GM21423 (cell line): ENCODE measurements around the gene LIX1L.
A peak's percentile ranks its signal among the peaks of the same experiment; 100 is the strongest.

Source experiments
- ATAC-seq: cut with Tn5 transposase; IDR thresholded peaks from one replicate; pipeline ENCODE4 v1.9.1; 2021; ENCODE audit warnings: mild to moderate bottlenecking, moderate library complexity; ENCODE audit not compliant: unreplicated experiment

LIX1L gene

DNA sequence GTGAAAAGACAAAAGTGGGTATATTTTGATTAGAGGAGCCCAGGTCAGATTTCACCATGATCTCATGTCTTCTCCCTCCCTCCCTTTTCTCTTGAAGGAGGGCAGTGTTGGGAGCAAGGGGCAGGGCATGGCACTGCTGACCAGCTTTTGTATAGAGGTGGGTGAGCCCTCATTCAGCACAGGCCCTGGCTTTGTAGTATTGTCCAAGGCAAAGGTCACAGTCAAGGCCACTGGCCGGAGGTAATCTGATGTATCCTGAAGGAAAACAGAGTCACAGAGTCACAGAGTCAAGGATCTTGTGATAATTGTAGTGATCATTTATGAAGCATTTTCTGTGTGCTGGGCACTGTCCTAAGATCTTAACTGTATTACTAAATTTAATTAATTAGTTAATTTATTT, 59.8 kb downstream of the LIX1L start:
- no peak for ATAC-seq

DNA sequence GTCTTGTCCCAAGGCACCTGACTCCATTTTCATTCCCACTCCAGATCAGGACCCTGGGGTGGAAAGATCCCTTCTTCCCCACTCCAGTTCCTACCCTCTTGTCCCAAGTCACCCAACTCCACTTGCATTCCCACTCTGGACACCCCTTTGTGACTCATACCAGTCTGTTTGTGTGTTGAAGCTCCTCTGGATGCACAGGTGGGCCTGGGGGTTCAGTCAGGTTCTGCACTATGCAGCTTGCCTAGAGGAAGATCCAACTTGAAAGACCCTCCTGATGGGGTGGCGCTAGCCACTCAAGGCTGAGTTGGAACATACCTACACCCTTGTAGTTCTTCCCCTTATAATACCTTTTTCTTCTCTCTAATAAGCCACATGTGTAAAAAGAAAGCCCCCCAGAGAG, 62.3 kb downstream of the LIX1L start:
- no peak for ATAC-seq

DNA sequence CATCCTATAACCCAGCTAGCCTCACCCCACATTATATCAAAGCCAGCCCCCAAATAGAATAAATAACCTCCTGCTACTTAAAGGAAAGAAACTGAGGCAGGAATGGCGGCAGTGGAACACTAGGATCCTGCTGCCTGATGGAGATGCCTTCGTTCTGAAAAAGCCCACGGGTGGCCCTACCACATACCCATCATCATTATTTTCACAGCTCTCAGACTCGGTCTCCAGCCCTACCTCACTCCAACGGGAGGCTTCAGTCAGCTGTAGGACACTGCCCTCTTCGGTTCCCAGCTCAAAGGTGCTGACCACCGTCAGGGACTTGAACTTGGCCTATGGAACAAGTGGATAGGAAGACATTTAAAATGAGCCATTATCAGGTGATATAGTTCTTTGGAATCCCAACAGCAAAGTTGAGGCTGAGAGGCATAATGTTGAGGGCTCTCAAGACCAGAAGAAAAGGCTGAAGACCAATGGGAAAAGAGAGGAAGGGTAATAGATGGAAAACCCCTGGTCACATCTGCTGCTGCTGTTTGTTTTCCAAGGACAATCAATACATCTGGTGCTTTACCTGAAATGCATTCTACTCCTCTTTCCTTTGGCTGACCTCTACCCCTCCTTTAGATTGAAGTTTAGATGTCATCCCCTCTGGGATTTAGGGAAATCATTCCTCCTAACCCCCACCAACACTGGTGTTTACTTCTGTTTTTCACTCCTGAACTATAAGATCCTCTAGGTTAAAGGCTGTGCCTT, 64.3 kb downstream of the LIX1L start:
- ATAC-seq: no peak

DNA sequence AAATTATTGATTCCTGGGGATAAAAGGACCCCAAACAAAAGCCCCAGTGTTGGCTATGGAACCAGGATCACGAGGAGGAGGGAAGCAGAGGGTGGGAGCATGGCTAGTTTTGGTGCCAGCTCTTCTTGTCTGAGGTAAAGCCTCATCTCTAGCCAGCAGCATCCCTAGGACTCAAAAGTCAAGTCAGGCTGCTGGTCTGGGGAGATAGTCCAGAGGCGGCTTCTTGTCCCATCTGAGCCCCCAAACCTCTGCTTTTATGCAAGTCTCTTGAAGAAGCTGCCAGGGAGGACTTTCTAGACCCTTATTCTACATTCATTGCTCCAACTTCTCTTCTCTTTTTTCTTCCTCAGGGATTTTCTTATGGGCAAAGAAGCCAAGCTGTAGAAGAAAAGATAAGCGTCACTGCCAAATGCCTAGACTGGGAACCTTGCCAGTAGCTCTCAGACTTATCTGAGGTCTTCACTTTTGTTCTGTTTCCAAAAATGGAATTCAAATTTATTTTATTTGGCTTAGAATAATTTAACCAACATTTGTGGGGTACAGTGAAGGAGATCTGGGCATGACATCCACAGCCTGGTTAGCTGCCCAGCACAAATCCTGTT, 65.2 kb downstream of the LIX1L start:
- no peak for ATAC-seq

DNA sequence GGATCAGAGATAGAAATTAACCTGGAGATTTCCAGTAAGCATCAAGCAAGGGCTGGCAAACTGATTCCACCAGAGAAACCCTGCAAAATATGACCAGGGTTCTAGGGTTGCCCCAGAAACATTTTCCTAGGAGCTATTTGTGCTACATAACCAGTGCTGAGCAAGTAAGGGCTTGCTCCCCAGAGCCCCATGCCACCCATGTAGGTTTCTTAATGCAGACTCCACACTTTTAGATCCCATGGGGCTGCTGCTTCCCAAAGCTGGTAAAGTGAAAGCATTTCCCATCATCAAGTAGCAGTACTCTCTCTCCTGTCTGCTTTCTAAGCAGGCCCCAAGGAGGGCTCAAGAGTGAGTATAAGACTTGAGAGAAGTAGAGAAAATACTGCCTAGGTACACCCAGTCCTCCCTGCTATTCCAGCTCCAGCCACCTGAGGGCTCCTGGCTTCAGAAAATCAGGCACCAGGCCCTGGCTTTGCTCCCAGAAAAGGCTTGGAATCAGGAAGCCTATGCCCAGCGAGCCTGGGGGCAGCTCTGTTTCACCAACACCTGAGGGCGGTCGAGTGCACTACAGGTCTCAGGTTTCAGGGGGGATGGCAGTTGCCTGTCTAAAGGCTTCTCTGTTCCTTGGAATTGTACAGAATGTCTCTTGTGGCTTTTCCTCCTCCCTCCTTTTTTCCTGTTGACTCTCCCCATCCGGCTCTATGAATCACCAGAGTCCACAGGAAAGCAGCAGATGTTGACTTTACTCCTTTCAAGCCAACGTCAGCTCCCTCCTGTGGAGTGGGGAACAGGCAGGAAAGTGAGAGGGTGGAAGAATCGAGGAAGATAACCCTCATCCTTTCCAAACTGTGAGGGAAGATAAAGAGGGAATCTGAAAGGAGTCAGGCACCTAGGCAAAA, 66.0 kb downstream of the LIX1L start:
- ATAC-seq: no peak

DNA sequence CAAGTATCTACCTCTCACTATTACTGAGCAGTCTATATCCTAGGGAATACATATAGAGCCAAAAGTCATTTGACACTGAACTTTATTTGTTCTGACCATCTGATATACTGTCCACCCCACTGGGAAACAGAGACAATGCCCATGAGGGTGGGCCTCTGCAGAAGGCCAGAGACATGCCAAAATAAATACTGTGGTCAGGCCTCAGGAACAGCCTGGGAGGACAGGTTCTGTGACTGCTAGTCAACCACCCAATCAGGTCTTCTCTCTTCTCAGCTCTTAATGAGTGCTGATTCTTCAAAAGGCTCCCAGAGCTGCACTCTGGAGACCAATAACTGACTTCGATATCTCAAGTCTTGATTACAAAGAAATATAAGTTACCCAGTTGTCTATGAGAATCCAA, 66.7 kb downstream of the LIX1L start:
- ATAC-seq: no peak

DNA sequence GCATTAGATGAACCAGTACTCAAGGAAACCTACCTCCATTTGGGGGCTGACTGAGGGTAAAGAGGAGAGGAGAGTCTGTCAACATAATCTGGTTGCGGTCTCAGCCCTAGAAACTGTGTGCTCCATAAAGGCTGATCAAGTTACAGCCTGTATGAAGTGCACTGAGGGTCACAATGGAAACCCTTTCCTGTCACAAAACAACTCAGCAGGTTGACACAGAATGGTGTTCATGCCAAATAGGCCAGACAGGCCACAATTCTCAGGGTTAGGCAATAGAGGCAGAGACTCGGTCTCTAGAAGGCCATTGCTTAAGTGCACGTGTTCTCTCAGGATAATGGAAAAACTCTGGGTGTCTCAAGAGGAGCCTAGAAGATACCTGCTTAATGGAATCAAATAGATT, 68.1 kb downstream of the LIX1L start:
- no peak for ATAC-seq

DNA sequence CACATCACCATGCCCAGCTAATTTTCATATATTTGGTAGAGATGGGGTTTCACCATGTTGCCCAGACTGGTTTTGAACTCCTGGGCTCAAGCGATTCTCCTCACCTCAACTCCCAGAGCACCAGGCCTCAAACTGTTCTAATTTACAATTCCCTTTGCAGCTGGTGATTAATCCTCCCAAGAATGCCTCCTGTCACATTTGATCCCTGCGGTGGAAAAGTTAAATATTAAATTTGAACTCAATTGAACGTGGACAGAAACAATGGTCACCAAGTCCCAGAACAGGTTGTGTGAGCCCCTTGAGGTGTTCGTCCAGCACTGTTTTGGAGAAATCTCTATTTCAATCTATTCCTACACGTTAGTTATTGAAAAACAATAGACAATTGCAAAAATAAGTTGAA, 70.2 kb downstream of the LIX1L start:
- no peak for ATAC-seq

DNA sequence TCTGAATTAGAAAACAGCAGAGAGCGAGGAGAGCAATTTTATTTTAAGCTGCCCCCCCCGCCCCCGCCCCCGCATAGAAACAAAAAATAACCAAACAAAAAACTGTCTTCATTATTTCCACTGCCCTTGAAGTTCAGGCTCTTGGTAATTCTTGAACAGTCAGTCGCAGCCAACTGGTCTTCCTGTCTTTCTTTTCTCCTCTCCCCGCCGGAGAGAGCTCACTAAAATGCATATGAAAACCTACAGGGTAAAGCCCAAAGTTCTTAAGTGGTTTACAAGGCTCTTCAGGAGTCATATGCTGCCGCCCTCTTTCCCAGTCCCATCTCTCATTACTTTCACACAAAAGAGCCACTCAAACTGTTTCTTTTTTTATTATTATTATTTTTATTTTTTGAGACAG, 71.0 kb downstream of the LIX1L start:
- ATAC-seq: no peak

DNA sequence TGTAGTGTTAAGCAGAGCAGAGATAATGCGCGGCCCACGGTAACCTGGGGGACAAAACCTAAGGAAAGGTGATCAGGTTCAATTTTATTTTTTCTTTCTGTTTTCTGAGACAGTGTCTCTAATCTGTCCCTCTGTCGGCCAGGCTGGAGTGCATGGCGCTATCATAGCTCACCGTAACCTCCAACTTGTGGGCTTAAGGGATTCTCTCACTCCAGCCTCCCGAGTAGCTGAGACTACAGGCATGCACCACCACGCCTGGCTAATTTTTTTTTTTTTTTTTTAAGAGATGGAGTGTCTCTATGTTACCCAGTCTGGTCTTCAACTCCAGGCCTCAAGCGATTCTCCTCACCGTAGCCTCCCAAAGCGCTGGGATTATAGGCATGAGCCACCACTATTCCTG, 71.4 kb downstream of the LIX1L start:
- ATAC-seq: no peak

DNA sequence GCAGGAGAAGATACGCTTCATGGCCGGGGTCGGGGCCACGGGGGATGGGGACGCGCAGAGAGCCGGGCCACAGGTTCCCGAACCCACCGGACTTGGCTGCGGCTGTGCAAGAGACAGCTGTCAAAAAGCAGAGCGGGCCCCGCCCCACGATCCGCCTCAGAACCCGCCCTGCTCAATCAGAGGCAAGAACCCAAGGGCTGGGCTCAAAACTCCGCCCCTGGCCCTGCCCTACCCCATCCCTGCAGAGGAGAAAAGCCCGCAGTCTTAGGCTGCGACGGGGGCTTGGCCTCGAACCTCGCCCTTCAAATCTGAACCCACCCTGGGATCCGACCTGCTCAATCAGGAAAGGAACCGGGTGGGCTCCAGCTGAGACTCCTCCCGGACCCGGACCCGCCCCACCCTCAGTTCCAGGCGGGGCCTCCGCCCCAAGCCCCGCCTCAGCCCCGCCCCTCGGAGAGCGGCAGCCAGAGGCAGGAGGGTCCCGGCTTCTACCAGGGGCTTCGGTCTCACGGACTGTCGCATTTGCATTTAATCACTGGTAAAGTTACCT, 72.0 kb downstream of the LIX1L start, which contains the start of gene ANKRD35:
Gene ANKRD35 (minus strand): TSS at position 129 of the 550 bp plus-strand sequence. CDS start 108 bp downstream, at position 21.
- ATAC-seq: peak; percentile 98

DNA sequence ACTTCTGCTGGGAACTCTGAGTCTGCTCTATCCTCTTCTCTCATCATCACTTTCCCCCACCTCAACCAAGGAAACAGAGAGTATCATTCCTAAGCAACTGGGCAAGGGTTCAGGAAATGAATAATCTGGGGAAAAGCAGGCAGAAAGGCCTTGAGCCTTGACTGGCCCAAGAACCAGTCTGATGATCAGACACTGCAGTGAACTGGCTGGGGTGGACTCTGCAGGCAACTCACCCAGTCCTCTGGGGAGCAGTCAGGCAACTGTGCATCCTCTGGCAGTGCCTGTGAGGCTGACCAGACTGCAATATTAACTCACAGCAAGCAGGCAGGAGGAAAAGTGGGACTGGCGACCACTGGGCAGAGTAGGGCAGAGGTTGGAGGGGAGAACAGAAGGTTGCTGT, 73.1 kb downstream of the LIX1L start:
- ATAC-seq: no peak
